Measurements from ENCODE around the gene EIF2AK3. TPM values are rescaled to one million over a fixed set of nuclear protein-coding genes. Genes with fewer than 3 reads are reported as not detected.
A peak's percentile ranks its signal among the peaks of the same experiment; 100 is the strongest.

The EIF2AK3 gene
- total RNA-seq, 4 donors from 2014 or later = 7.9 to 11.9 (median 10.0) TPM

- Histone ChIP-seq H3K4me1 (no peaks in the 10 kb centered on the region), H3K36me3 (no peaks in the 10 kb centered on the region), H3K27ac (replicated peaks in 1 of 4) (no peak overlapping the region), H3K27me3 (peaks cover 0 to 10% (median 0%) of the 10 kb centered on the region in 4 donors), H3K9me3 (no peaks in the 10 kb centered on the region), H3K4me3 (no peak overlapping the region)
- intact Hi-C loops (cut with DNase I) = no loop called here
- no peak for TF ChIP-seq POLR2A (IDR thresholded peaks at IDR 0.05; ENCODE audit: low read depth)
- WGBS = 79% methylated on average over 3 of the region's 3 CpGs
- DNase-seq (ENCODE audit: extremely low spot score) = no peak
Measured at GRCh38 chr2:88638743-88639142, 11.5 kb upstream of the EIF2AK3 start.

- TF ChIP-seq POLR2AphosphoS5 (IDR thresholded peaks at IDR 0.05) = no peak
- TF ChIP-seq CTCF (IDR thresholded peaks at IDR 0.05) = no peak
- TF ChIP-seq EP300 (IDR thresholded peaks at IDR 0.05) = no peak
- TF ChIP-seq POLR2A (IDR thresholded peaks at IDR 0.05; ENCODE audit: low read depth) = no peak
- H3K27me3 ChIP-seq = peaks cover 0 to 10% (median 0%) of the 10 kb centered on the region in 4 donors
- H3K4me1 ChIP-seq = no peaks in the 10 kb centered on the region
- no peak overlapping the region for H3K4me3 ChIP-seq
- 65% methylated on average over 2 of the region's 2 CpGs for WGBS
- H3K9me3 ChIP-seq = no peaks in the 10 kb centered on the region
- H3K36me3 ChIP-seq = no peaks in the 10 kb centered on the region
- DNase-seq (ENCODE audit: extremely low spot score) = no peak
- no peak overlapping the region for H3K27ac ChIP-seq (replicated peaks in 1 of 4)
- intact Hi-C loops (cut with DNase I) = no loop called here
Measured at GRCh38 chr2:88638123-88638650, 10.9 kb upstream of the EIF2AK3 start.

- Histone ChIP-seq H3K27me3 (peaks cover 0 to 10% (median 0%) of the 10 kb centered on the region in 4 donors), H3K4me3 (no peak overlapping the region), H3K27ac (replicated peaks in 1 of 4) (no peak overlapping the region), H3K9me3 (no peaks in the 10 kb centered on the region), H3K36me3 (no peaks in the 10 kb centered on the region), H3K4me1 (no peaks in the 10 kb centered on the region)
- 44% methylated on average over 2 of the region's 2 CpGs for WGBS
- DNase-seq (ENCODE audit: extremely low spot score) = no peak
- intact Hi-C loops (cut with DNase I) = no loop called here
- TF ChIP-seq CTCF (IDR thresholded peaks at IDR 0.05) = no peak
Measured at GRCh38 chr2:88637464-88637863, 10.2 kb upstream of the EIF2AK3 start.

- Histone ChIP-seq H3K27ac (replicated peaks in 1 of 4) (no peak overlapping the region), H3K9me3 (no peaks in the 10 kb centered on the region), H3K27me3 (peaks cover 0 to 4% (median 0%) of the 10 kb centered on the region in 4 donors), H3K4me1 (no peaks in the 10 kb centered on the region), H3K36me3 (no peaks in the 10 kb centered on the region), H3K4me3 (no peak overlapping the region)
- intact Hi-C loops (cut with DNase I) = no loop called here
- no peak for DNase-seq (ENCODE audit: extremely low spot score)
- no peak for TF ChIP-seq POLR2AphosphoS5 (IDR thresholded peaks at IDR 0.05)
- no peak for TF ChIP-seq EP300 (IDR thresholded peaks at IDR 0.05)
- TF ChIP-seq POLR2A (IDR thresholded peaks at IDR 0.05; ENCODE audit: low read depth) = no peak
- no peak for TF ChIP-seq CTCF (IDR thresholded peaks at IDR 0.05)
- 78% methylated on average over 1 of the region's 1 CpG for WGBS
Measured at GRCh38 chr2:88636026-88636425, 8.8 kb upstream of the EIF2AK3 start.

GRCh38 chr2:88632569-88632968, 5.3 kb upstream of the EIF2AK3 start:
- H3K9me3 ChIP-seq = no peaks in the 10 kb centered on the region
- H3K36me3 ChIP-seq = no peaks in the 10 kb centered on the region
- no peak for DNase-seq (ENCODE audit: extremely low spot score)
- 95% methylated on average over 3 of the region's 3 CpGs for WGBS
- no peaks in the 10 kb centered on the region for H3K27me3 ChIP-seq
- TF ChIP-seq POLR2A (IDR thresholded peaks at IDR 0.05; ENCODE audit: low read depth) = no peak
- intact Hi-C loops (cut with DNase I) = no loop called here
- no peak overlapping the region for H3K27ac ChIP-seq (replicated peaks in 1 of 4)
- peaks cover 6 to 10% (median 7%) of the 10 kb centered on the region in 4 donors for H3K4me1 ChIP-seq
- H3K4me3 ChIP-seq = no peak overlapping the region

- H3K4me1 ChIP-seq = peaks cover 24 to 41% (median 32%) of the 10 kb centered on the region in 4 donors
- DNase-seq (ENCODE audit: extremely low spot score) = no peak
- 82% methylated on average over 8 of the region's 8 CpGs for whole genome bisulfite sequencing
- H3K36me3 ChIP-seq = no peaks in the 10 kb centered on the region
- TF ChIP-seq POLR2AphosphoS5 (IDR thresholded peaks at IDR 0.05) = no peak
- TF ChIP-seq EP300 (IDR thresholded peaks at IDR 0.05) = no peak
- TF ChIP-seq CTCF (IDR thresholded peaks at IDR 0.05) = no peak
- no peak for TF ChIP-seq POLR2A (IDR thresholded peaks at IDR 0.05; ENCODE audit: low read depth)
- peak overlapping the region; percentile 62 to 99 (median 94) for H3K4me3 ChIP-seq
- no peaks in the 10 kb centered on the region for H3K27me3 ChIP-seq
- no peaks in the 10 kb centered on the region for H3K9me3 ChIP-seq
- intact Hi-C loops (cut with DNase I) = loop anchor here (5.0 kb wide), 3 partner anchors 36 to 64 kb away; partner anchors contain the start of gene RPIA
- peak overlapping the region; percentile 89 to 99 (median 98) for H3K27ac ChIP-seq (replicated peaks in 1 of 4)
Measured at GRCh38 chr2:88628571-88628939, 1.3 kb upstream of the EIF2AK3 start.
